Thyroid gland (tissue), 4 donors: Measurements from ENCODE around the gene SIAH1.

Experiments used
- CTCF ChIP-seq, 6 experiments: fragments of 200-600 bp in 3 of 6; fragments of 450-650 bp in 3 of 6; sonication (generic) in 3 of 6; IDR thresholded peaks; one replicate each; pipeline ENCODE4 v1.5.1; 2016 to 2019; ENCODE audit warnings: antibody characterized with exemption in 6 of 6, mild to moderate bottlenecking in 2 of 6, inconsistent platforms in 1 of 6, moderate library complexity in 1 of 6
- POLR2A ChIP-seq, 2 donors: fragments of 450-650 bp; IDR thresholded peaks; one replicate each; pipeline ENCODE4 v1.6.1; 2017; ENCODE audit warnings: antibody characterized with exemption in 2 of 2, mild to moderate bottlenecking in 2 of 2, moderate library complexity in 1 of 2

- no peak for TF ChIP-seq CTCF (IDR thresholded peaks at IDR 0.05)
- TF ChIP-seq POLR2A (IDR thresholded peaks at IDR 0.05), result no peak
These were observed 46.9 kb upstream of the SIAH1 start for GRCh38 chr16:48432136-48432535.
